NCI-H226 (cell line): ENCODE measurements around the gene TSGA10IP.

ENCODE experiments used
- DNase-seq: peaks from one replicate; pipeline ENCODE4 v3.0.0-alpha.2; 2015

The TSGA10IP gene

DNA sequence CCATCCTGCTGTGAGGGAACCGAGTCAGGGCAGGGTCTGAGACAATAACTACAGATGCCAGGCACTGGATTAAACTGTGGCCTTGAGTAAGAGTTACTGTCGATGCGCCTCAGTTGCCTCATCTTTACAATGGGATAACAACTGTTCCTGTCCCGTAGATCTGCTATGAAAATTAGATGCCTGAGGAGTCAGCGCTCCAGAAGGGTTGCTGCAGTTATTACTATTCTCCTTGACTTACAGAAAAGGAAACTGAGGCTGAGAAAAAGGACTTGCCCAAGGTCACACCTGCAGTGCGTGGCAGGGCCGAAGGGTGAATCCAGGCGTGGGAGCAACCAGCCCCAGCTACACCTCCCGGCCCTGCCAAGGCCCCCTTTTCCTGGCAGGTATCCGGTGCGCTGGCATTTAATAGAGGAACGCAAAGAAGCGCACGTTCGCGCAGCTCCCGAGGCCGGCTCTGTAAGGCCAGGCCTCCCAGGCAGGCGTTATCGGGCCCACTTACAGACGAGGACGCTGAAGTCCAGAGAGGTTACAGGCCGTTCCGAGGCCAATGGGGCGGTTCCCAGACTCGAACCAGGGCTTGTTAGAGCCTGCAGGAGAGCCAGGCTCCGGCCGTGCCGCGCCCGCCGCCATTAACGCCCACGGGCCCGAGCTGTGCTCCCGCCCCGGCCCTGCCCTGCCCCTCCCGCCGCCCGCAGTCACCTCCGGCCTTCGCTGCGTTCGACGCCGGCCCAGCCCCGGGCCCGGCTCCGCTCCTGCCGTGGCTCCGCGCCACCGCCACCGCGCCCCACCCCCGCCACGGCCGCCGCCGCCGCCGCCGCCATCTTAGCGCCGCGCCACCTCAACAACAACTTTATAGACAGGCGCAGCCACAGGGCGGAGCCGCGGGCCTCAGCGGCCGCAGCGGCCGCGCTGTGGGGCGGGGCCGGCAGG, 26.8 kb upstream of the TSGA10IP start, which contains the start of gene C11orf68:
Gene C11orf68, minus strand, starts transcription at position 852 of the 930 bp plus-strand sequence. Its CDS starts 31 bp downstream, at position 821.
- DNase-seq: peak; percentile 59

DNA sequence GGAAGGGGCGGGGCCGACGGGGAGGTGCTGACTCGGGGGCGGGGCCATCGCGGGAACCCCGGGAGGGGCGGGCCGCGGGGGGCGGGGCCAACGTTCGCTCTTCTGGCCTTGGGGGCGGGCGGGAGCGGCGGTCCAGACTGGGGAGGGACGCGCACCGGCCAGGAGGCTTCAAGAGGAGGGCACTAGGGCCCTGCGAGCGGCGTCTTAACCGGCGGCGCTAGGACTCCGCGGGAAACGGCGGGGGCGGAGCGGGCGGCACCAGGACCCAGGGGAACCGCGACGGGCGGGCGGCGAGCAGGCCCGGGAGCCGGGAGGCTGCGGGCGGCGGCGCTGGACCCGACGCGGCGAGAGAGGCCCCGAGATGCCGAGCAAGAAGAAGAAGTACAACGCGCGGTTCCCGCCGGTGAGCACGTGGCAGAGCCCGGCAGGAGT, 26.1 kb upstream of the TSGA10IP start, which contains the start of gene DRAP1:
Gene DRAP1, plus strand, starts transcription at position 286 of the 432 bp plus-strand sequence. Its CDS starts 76 bp downstream, at position 362.
- peak; percentile 98 for DNase-seq

DNA sequence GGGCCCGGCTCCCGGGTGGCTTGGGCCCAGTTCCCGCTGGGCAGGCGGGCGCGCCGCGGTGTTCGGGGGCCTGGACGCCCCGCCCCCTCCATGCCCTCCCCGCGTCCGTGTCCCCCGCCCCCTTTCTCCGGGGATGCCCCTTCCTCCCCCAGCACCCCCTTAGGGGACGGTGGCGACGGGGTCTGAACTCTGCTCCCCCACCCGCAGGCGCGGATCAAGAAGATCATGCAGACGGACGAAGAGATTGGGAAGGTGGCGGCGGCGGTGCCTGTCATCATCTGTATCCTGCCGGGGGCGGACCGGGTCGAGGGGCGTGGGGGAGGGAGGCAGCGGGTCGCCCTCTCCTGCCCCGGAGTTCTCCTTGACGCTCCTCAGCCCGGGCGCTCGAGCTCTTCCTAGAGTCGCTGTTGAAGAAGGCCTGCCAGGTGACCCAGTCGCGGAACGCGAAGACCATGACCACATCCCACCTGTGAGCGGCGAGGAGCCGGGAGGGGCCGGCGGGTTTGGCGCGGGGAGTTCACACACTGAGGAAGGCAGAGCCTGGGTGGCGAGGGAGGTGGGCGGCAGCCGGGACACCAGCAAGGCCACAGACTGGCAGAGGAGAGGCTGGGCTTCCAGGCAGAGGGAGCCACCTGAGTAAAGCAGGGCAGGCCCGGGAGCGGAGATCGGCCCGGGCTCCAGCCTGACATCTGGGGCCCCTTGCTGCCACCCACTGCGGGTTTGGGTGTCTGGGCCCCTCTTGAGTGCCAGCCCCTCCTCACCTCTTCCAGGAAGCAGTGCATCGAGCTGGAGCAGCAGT, 25.5 kb upstream of the TSGA10IP start:
- no peak for DNase-seq

- no peak for DNase-seq
Measured at GRCh38 chr11:65920372-65920802, 24.9 kb upstream of the TSGA10IP start.

- DNase-seq: no peak
Measured at GRCh38 chr11:65921033-65921555, 24.2 kb upstream of the TSGA10IP start.

- no peak for DNase-seq
Measured at GRCh38 chr11:65921876-65922275, 23.4 kb upstream of the TSGA10IP start.

DNA sequence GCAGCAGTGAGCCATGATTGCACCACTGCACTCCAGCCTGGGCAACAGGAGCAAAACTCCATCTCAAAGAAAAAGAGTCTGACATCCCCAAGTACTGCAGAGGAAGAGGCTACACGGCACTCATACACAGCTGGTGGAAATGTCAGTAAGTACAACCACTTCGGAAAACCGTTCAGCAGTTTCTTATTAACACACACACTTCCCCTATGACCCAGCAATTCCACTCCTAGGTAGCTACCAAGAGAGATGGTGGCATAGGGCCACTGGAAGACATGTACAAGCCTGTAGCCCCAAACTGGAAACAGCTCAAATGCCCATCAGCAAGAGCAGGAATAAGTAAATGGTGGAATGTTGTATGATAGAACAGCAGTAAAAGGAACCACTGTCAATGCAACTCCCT, 22.7 kb upstream of the TSGA10IP start:
- DNase-seq: no peak

- DNase-seq: no peak
Measured at GRCh38 chr11:65925397-65925796, 19.9 kb upstream of the TSGA10IP start.

- no peak for DNase-seq
Measured at GRCh38 chr11:65927904-65928397, 17.3 kb upstream of the TSGA10IP start.

DNA sequence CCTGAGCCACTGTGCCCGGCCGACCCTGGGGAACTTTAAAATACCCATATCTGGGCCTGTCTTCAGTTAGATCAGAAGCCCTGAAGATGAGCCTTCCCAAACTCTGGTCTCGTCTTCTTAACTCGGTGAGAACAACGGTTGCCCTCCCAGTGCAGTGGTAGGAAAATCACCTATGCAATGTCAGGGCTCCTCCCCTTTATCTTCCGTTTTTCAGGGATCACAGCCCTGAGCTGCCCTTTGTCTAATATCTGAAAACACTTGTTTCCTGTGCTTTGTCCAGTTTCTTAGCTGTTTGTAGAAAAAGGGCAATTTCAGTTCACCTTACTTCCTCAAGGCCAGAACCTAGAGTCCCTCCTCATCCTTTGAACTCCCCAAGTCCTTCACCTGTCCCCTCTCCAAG, 16.6 kb upstream of the TSGA10IP start:
- no peak for DNase-seq

GRCh38 chr11:65931773-65932557, 13.3 kb upstream of the TSGA10IP start:
- DNase-seq: no peak

- DNase-seq: no peak
Measured at GRCh38 chr11:65932558-65932919, 12.7 kb upstream of the TSGA10IP start.

GRCh38 chr11:65934014-65934413, 11.3 kb upstream of the TSGA10IP start:
- no peak for DNase-seq

- DNase-seq: no peak
Measured at GRCh38 chr11:65937766-65938165, 7.5 kb upstream of the TSGA10IP start.

GRCh38 chr11:65941720-65942310, 3.5 kb upstream of the TSGA10IP start:
- no peak for DNase-seq

DNA sequence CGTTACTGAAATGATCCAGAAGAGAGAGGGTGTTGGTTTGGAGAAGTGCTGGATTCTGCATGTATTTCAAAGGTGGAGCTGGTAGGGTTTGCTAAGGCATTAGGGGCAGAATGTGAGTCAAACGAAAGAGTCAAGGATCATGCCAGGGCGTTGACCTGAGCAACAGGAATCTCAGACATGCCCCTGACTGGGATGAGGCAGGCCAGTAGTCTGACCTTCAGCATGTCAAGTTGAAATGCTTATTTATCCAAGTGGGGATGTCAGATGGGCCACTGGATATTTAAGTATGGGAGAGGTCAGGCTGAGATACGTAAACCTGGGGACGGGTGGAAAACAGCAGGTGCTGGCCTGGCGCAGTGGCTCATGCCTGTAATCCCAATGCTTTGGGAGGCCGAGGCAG, 2.7 kb upstream of the TSGA10IP start:
- DNase-seq: no peak

- DNase-seq: no peak
Measured at GRCh38 chr11:65944191-65944590, 1.1 kb upstream of the TSGA10IP start.

DNA sequence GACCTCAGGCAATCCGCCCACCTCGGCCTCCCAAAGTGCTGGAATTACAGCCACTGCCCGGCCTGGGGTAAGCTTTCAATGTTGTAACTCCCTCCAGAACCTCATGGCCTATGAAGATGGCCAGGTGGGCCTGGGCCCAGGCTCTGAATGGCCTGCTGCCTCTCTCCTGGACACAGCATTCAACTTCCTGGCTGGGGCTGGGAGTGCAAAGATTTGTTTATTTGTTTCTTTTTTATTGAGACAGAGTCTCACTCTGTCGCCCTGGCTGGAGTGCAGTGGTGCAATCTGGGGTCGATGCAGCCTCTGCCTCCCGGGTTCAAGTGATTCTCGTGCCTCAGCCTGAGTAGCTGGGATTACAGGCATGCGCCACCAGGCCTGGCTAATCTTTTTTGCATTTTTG, 513 bp upstream of the TSGA10IP start:
- DNase-seq: no peak

- no peak for DNase-seq
Measured at GRCh38 chr11:65945941-65946558, 770 bp downstream of the TSGA10IP start.

- no peak for DNase-seq
Measured at GRCh38 chr11:65946655-65947054, 1.4 kb downstream of the TSGA10IP start.

DNA sequence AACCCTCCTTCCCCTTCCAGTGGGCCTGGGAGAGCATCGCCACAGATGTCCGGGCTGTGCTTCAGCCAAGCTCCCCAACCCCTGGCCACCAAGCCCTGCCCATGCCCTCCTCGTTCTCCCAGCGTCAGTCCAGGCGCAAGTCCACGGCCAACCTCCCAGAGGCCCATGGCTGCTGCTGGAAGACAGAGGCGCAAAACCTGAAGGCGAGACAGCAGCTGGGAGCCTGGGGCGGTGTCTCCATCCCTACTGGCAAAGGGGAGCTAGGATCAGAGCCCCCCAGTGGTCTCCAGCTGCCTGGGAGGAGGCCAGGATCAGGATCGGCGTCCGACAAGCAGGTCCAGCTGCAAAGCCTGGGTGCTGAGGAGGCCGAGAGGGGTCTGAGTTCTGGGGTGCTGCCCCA, 1.9 kb downstream of the TSGA10IP start:
- DNase-seq: no peak
